K562 (cell line): ENCODE measurements around the gene HES4. TPM values are rescaled to one million over a fixed set of nuclear protein-coding genes. Genes with fewer than 3 reads are reported as not detected.

Experiments used
- ETS1 ChIP-seq: conservative IDR thresholded peaks from 2 replicates; pipeline ENCODE4 v1.6.1; 2011; ENCODE audit warnings: low read depth, mild to moderate bottlenecking, low read length; ENCODE audit not compliant: control insufficient read depth
- GTF2A2 ChIP-seq: IDR thresholded peaks from 2 replicates; pipeline ENCODE4 v1.6.1; 2016; ENCODE audit warnings: mild to moderate bottlenecking, missing genetic modification characterization, missing compliant biosample characterization
- NFE2L1 ChIP-seq: fragments of 450-650 bp; IDR thresholded peaks from 2 replicates; pipeline ENCODE4 v1.6.1; 2016; ENCODE audit warnings: missing genetic modification characterization, low read depth, mild to moderate bottlenecking, missing compliant biosample characterization, moderate library complexity, borderline replicate concordance
- NR1H2 ChIP-seq: sonication (generic); formaldehyde crosslinking; IDR thresholded peaks from 2 replicates; pipeline ENCODE4 v1.4.0; 2020; ENCODE audit warnings: mild to moderate bottlenecking, missing genetic modification reagents
- SRSF9 ChIP-seq: fragments of 200-400 bp; formaldehyde crosslinking; IDR thresholded peaks from 2 replicates; pipeline ENCODE4 v1.6.1; 2017; ENCODE audit warnings: low read depth, low read length, borderline replicate concordance
- TARDBP ChIP-seq: fragments of 450-650 bp; IDR thresholded peaks from 2 replicates; pipeline ENCODE4 v1.6.1; 2016
- ZBTB9 ChIP-seq: fragments of 450-650 bp; formaldehyde crosslinking; IDR thresholded peaks from 2 replicates; pipeline ENCODE4 v1.4.0; 2020; ENCODE audit warnings: mild to moderate bottlenecking, moderate library complexity
- ZNF134 ChIP-seq: fragments of 250-450 bp; sonication (Bioruptor Pico); conservative IDR thresholded peaks from 2 replicates; pipeline ENCODE4 v1.4.0; 2020
- ZSCAN29 ChIP-seq: fragments of 450-650 bp; IDR thresholded peaks from 2 replicates; pipeline ENCODE4 v1.6.1; 2017
- polyA plus RNA-seq, 8 experiments: library from polyadenylated mRNA; depleted of rRNA in 4 of 8; stranded (reverse) in 5 of 8; unstranded in 3 of 8; fragments of >200 nt; fragmentation: Nextera tagmentation in 2 of 8; fragmentation: Illumina TruSeq in 1 of 8; extraction: Ambion mirVana in 2 of 8; extraction: Trizol in 1 of 8; gene quantifications; 2 replicates each; pipeline versions ENCODE4 v1.2.1 to v1.2.3, GENCODE V29; 2011 to 2014; ENCODE audit warnings: inconsistent platforms in 1 of 8, missing spikeins in 1 of 8
- total RNA-seq, 7 experiments: library from RNA; depleted of rRNA in 6 of 7; stranded (reverse); fragments of >200 nt in 6 of 7; fragmentation: Illumina TruSeq in 2 of 7; extraction: Trizol in 2 of 7; gene quantifications; 2 replicates each; pipeline versions ENCODE4 v1.2.1 to v1.2.3, GENCODE V29; 2011 to 2021; ENCODE audit warnings: low replicate concordance in 1 of 7
- TF ChIP-seq, protein P1 (sequence below): fragments of 250-450 bp; sonication (Bioruptor Pico); IDR thresholded peaks from 2 replicates; pipeline ENCODE4 v1.5.0; 2021
- TF ChIP-seq, protein P2 (sequence below), 2 experiments: fragments of 450-650 bp in 1 of 2; sonication (generic) in 1 of 2; formaldehyde crosslinking in 1 of 2; IDR thresholded peaks; 2 replicates each; pipeline versions ENCODE4 v1.7.1 to v1.9.0; 2016 to 2022; ENCODE audit warnings: inconsistent platforms in 1 of 2, mild to moderate bottlenecking in 1 of 2, missing genetic modification reagents in 1 of 2

HES4 gene
- total and polyA plus RNA-seq, 9 of the 15 experiments (the other 6 are each of a cell fraction or from before 2014, with no cell fraction given): 0.21 to 43.7 (median 5.3) TPM; not detected in 2

DNA sequence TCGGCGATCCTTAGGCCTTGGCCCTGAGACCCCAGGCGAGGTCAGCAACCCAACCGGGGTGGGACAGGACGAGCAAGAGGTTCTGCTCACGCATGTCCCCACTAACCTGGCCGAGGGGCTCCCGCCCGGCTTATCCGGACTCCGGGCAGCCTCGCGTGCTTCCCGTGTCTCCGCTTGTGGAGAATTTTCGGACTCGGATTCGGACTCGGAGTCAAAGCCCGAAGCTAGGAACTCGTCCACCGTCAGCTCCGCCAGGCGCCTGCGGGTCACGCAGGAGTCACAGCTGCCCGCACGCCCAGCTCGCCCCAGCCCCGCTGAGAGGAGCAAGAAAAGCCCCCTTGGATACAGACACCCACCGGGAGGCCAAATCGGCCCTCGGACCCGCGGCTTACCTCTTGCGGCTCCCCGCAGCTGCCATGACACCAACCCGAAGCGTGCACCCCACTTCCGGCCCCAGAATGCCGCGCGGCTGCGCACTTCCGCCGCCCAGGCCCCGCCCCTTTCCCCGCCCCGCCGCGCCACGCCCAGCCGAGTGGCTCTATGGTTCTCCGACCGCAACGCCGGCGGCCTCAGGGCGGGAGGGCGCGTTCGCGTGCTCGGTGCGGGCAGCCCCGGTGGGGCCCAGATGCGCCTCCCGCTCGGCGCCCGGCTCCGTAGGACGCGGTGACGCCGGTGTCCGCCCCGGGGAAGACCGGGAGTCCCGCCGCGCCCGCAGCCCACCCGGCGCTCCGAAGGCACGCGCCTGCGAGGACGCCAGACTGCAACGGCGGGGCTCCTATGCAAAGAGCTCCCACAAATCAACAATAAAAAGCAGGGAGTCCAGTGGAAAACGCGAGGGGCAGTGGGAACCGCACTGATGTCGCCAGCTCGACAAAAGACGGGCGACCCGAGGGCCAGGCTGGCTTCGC, 40.8 kb downstream of the HES4 start, which contains the start of gene NOC2L (continued):
- TF ChIP-seq ZNF134 (CRISPR knock-in tag) (no peak), ETS1 (0 out of 2 replicates have a peak, but pooled peaks have one; percentile 79), GTF2A2 (tag) (no peak), ZBTB9 (peak; percentile 72; the same call in 1 of the 2 replicates), SRSF9 (no peak), NR1H2 (CRISPR knock-in tag) (no peak), ZSCAN29 (peak; percentile 58; the same call in 1 of the 2 replicates), NFE2L1 (tag) (no peak), TARDBP (no peak)
- TF ChIP-seq, protein P1, sequence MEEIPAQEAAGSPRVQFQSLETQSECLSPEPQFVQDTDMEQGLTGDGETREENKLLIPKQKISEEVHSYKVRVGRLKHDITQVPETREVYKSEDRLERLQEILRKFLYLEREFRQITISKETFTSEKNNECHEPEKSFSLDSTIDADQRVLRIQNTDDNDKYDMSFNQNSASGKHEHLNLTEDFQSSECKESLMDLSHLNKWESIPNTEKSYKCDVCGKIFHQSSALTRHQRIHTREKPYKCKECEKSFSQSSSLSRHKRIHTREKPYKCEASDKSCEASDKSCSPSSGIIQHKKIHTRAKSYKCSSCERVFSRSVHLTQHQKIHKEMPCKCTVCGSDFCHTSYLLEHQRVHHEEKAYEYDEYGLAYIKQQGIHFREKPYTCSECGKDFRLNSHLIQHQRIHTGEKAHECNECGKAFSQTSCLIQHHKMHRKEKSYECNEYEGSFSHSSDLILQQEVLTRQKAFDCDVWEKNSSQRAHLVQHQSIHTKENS (CRISPR knock-in tag): no peak
- TF ChIP-seq, protein P2, sequence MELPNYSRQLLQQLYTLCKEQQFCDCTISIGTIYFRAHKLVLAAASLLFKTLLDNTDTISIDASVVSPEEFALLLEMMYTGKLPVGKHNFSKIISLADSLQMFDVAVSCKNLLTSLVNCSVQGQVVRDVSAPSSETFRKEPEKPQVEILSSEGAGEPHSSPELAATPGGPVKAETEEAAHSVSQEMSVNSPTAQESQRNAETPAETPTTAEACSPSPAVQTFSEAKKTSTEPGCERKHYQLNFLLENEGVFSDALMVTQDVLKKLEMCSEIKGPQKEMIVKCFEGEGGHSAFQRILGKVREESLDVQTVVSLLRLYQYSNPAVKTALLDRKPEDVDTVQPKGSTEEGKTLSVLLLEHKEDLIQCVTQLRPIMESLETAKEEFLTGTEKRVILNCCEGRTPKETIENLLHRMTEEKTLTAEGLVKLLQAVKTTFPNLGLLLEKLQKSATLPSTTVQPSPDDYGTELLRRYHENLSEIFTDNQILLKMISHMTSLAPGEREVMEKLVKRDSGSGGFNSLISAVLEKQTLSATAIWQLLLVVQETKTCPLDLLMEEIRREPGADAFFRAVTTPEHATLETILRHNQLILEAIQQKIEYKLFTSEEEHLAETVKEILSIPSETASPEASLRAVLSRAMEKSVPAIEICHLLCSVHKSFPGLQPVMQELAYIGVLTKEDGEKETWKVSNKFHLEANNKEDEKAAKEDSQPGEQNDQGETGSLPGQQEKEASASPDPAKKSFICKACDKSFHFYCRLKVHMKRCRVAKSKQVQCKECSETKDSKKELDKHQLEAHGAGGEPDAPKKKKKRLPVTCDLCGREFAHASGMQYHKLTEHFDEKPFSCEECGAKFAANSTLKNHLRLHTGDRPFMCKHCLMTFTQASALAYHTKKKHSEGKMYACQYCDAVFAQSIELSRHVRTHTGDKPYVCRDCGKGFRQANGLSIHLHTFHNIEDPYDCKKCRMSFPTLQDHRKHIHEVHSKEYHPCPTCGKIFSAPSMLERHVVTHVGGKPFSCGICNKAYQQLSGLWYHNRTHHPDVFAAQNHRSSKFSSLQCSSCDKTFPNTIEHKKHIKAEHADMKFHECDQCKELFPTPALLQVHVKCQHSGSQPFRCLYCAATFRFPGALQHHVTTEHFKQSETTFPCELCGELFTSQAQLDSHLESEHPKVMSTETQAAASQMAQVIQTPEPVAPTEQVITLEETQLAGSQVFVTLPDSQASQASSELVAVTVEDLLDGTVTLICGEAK (IDR thresholded peaks at IDR 0.05): peak; percentile 95
- TF ChIP-seq, protein P2 (CRISPR knock-in tag; IDR thresholded peaks at IDR 0.05): no peak
